ENCODE data around the gene SMOC2. TPM values are rescaled to one million over a fixed set of nuclear protein-coding genes. Genes with fewer than 3 reads are reported as not detected.

SMOC2 gene
- total RNA-seq, 4 donors from 2014 or later = 45.8 to 130 (median 84.0) TPM

DNA sequence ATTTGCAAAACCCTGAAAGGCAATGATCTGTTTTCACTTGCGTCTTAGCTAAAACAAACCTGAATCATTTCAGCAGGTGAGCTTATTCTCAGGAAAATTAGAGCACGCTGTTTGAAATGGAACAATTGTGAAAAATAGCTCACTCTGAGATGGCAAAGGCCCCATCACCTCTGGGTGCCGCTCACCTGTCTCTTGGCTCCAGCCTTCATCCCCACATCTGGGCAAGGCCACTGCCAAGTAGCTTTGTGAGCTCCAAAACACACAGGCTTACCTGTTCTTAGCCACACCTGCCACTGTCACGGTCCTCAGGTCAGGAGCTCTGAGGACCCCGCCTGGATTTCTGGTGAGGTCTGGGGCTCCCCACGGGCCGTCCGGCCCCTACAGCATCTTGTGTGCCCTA lies 66.7 kb downstream of the SMOC2 start:
- Histone ChIP-seq H3K27ac (replicated peaks in 1 of 4) (no peak overlapping the region), H3K27me3 (no peaks in the 10 kb centered on the region), H3K4me3 (no peak overlapping the region), H3K9me3 (no peaks in the 10 kb centered on the region), H3K4me1 (no peaks in the 10 kb centered on the region), H3K36me3 (peaks cover 0 to 16% (median 1%) of the 10 kb centered on the region in 4 donors)
- no peak for DNase-seq (ENCODE audit: extremely low spot score)
- intact Hi-C loops (cut with DNase I) = no loop called here
- TF ChIP-seq, protein P1, sequence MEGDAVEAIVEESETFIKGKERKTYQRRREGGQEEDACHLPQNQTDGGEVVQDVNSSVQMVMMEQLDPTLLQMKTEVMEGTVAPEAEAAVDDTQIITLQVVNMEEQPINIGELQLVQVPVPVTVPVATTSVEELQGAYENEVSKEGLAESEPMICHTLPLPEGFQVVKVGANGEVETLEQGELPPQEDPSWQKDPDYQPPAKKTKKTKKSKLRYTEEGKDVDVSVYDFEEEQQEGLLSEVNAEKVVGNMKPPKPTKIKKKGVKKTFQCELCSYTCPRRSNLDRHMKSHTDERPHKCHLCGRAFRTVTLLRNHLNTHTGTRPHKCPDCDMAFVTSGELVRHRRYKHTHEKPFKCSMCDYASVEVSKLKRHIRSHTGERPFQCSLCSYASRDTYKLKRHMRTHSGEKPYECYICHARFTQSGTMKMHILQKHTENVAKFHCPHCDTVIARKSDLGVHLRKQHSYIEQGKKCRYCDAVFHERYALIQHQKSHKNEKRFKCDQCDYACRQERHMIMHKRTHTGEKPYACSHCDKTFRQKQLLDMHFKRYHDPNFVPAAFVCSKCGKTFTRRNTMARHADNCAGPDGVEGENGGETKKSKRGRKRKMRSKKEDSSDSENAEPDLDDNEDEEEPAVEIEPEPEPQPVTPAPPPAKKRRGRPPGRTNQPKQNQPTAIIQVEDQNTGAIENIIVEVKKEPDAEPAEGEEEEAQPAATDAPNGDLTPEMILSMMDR (IDR thresholded peaks at IDR 0.05) = no peak
- 87% methylated on average over 8 of the region's 8 CpGs for WGBS

- no peak overlapping the region for H3K4me3 ChIP-seq
- TF ChIP-seq POLR2AphosphoS5 (IDR thresholded peaks at IDR 0.05) (no peak), EP300 (IDR thresholded peaks at IDR 0.05) (no peak)
- no peak for DNase-seq (ENCODE audit: extremely low spot score)
- H3K9me3 ChIP-seq = no peaks in the 10 kb centered on the region
- WGBS = 90% methylated on average over 11 of the region's 12 CpGs
- intact Hi-C loops (cut with DNase I) = no loop called here
- no peak overlapping the region for H3K27ac ChIP-seq (replicated peaks in 1 of 4)
- peaks cover 0 to 3% (median under 1%) of the 10 kb centered on the region in 4 donors for H3K4me1 ChIP-seq
- peaks cover 0 to 16% (median 1%) of the 10 kb centered on the region in 4 donors for H3K36me3 ChIP-seq
- no peaks in the 10 kb centered on the region for H3K27me3 ChIP-seq
Measured at GRCh38 chr6:168508903-168509302, 67.9 kb downstream of the SMOC2 start.

- 63% methylated on average over 5 of the region's 8 CpGs for WGBS
- H3K4me3 ChIP-seq = no peak overlapping the region
- DNase-seq (ENCODE audit: extremely low spot score) = no peak
- peaks cover 0 to 13% (median 8%) of the 10 kb centered on the region in 4 donors for H3K4me1 ChIP-seq
- intact Hi-C loops (cut with DNase I) = no loop called here
- H3K27me3 ChIP-seq = no peaks in the 10 kb centered on the region
- no peaks in the 10 kb centered on the region for H3K9me3 ChIP-seq
- TF ChIP-seq, protein P1 (IDR thresholded peaks at IDR 0.05) = no peak
- no peak for TF ChIP-seq POLR2AphosphoS5 (IDR thresholded peaks at IDR 0.05)
- no peak for TF ChIP-seq EP300 (IDR thresholded peaks at IDR 0.05)
- no peak for TF ChIP-seq POLR2A (IDR thresholded peaks at IDR 0.05; ENCODE audit: low read depth)
- H3K27ac ChIP-seq (replicated peaks in 1 of 4) = no peak overlapping the region
- peaks cover 0 to 16% (median 6%) of the 10 kb centered on the region in 4 donors for H3K36me3 ChIP-seq
Measured at GRCh38 chr6:168513766-168514165, 72.8 kb downstream of the SMOC2 start.

DNA sequence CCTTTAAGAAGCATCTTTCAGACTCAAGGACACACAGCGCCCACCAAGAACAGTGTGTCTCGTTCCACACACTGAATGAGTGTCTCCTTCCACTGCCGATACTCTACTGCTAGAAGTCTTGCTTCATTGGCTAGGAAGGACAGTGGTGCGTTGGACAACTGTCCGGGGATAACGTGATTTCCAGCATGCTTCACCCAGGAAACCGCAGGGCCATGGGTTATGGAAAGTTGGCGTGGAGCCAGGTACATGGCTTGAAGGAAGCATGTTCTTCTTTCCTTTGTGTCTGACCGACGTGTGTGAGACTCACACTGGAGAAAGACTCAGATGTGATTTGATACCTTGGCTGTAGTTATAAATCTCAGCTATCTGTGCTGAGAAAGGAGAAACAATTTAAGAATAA lies 73.2 kb downstream of the SMOC2 start:
- TF ChIP-seq POLR2AphosphoS5 (IDR thresholded peaks at IDR 0.05) (peak; percentile 58 to 65), EP300 (IDR thresholded peaks at IDR 0.05) (no peak)
- peaks cover 0 to 13% (median 8%) of the 10 kb centered on the region in 4 donors for H3K4me1 ChIP-seq
- H3K27ac ChIP-seq (replicated peaks in 1 of 4) = peak overlapping the region in 1 of 4 donors; percentile 13
- no peak overlapping the region for H3K4me3 ChIP-seq
- WGBS = 63% methylated on average over 10 of the region's 10 CpGs
- H3K27me3 ChIP-seq = no peaks in the 10 kb centered on the region
- intact Hi-C loops (cut with DNase I) = no loop called here
- H3K9me3 ChIP-seq = no peaks in the 10 kb centered on the region
- H3K36me3 ChIP-seq = peaks cover 0 to 16% (median 6%) of the 10 kb centered on the region in 4 donors
- no peak for DNase-seq (ENCODE audit: extremely low spot score)

GRCh38 chr6:168515376-168515775 lies 74.4 kb downstream of the SMOC2 start:
- Histone ChIP-seq H3K4me3 (no peak overlapping the region), H3K36me3 (peaks cover 0 to 16% (median 6%) of the 10 kb centered on the region in 4 donors), H3K27me3 (no peaks in the 10 kb centered on the region), H3K9me3 (no peaks in the 10 kb centered on the region), H3K4me1 (peaks cover 0 to 13% (median 8%) of the 10 kb centered on the region in 4 donors), H3K27ac (replicated peaks in 1 of 4) (no peak overlapping the region)
- TF ChIP-seq EP300 (IDR thresholded peaks at IDR 0.05) (no peak), POLR2A (IDR thresholded peaks at IDR 0.05; ENCODE audit: low read depth) (no peak), POLR2AphosphoS5 (IDR thresholded peaks at IDR 0.05) (no peak)
- TF ChIP-seq, protein P1 (IDR thresholded peaks at IDR 0.05) = no peak
- 81% methylated on average over 8 of the region's 16 CpGs for WGBS
- intact Hi-C loops (cut with DNase I) = no loop called here
- no peak for DNase-seq (ENCODE audit: extremely low spot score)
